Memory B cell (primary cell): ENCODE measurements around the gene ACAP3.

Experiments
- ATAC-seq: fragments of 150-1000 bp; cut with Tn5 transposase; 2 replicates; pipeline ENCODE4 v1.10.0; 2021; ENCODE audit warnings: low read depth, mild to moderate bottlenecking, moderate library complexity
- DNase-seq, 2 donors: peaks; one replicate each; pipeline ENCODE4 v3.0.0; 2022; ENCODE audit warnings: low spot score in 2 of 2
- H3K27ac Mint-ChIP-seq: one replicate; pipeline ENCODE4 v1.8.0; 2022; ENCODE audit warnings: mild to moderate bottlenecking, moderate library complexity, mixed read lengths
- H3K27me3 Mint-ChIP-seq: one replicate; pipeline ENCODE4 v1.8.0; 2022; ENCODE audit warnings: mixed read lengths
- H3K36me3 Mint-ChIP-seq: one replicate; pipeline ENCODE4 v1.8.0; 2022; ENCODE audit warnings: mild to moderate bottlenecking, mixed read lengths
- H3K4me1 Mint-ChIP-seq: one replicate; pipeline ENCODE4 v1.8.0; 2022; ENCODE audit warnings: mixed read lengths
- H3K4me3 Mint-ChIP-seq: one replicate; pipeline ENCODE4 v1.8.0; 2022; ENCODE audit warnings: mild to moderate bottlenecking, moderate library complexity, mixed read lengths
- H3K9me3 Mint-ChIP-seq: one replicate; pipeline ENCODE4 v1.8.0; 2022; ENCODE audit warnings: mixed read lengths

ACAP3 gene

GRCh38 chr1:1245178-1245816 is 62.4 kb downstream of the ACAP3 start:
- no peak overlapping the region for H3K4me3 Mint-ChIP-seq
- H3K27me3 Mint-ChIP-seq: peaks cover 4% of the 10 kb centered on the region
- H3K4me1 Mint-ChIP-seq: peaks cover 5% of the 10 kb centered on the region
- no peak for DNase-seq
- no peaks in the 10 kb centered on the region for H3K9me3 Mint-ChIP-seq
- ATAC-seq: no peak
- H3K27ac Mint-ChIP-seq: no peak overlapping the region
- no peaks in the 10 kb centered on the region for H3K36me3 Mint-ChIP-seq

GRCh38 chr1:1244192-1244811 is 63.4 kb downstream of the ACAP3 start:
- Mint-ChIP-seq H3K36me3 (no peaks in the 10 kb centered on the region), H3K27me3 (peaks cover 8% of the 10 kb centered on the region), H3K4me3 (no peak overlapping the region), H3K27ac (no peak overlapping the region), H3K4me1 (no peaks in the 10 kb centered on the region), H3K9me3 (no peaks in the 10 kb centered on the region)
- ATAC-seq (no peak), DNase-seq (no peak)

- Mint-ChIP-seq H3K4me1 (no peaks in the 10 kb centered on the region), H3K27ac (no peak overlapping the region), H3K36me3 (no peaks in the 10 kb centered on the region), H3K27me3 (peaks cover 8% of the 10 kb centered on the region), H3K4me3 (no peak overlapping the region), H3K9me3 (no peaks in the 10 kb centered on the region)
- DNase-seq (no peak), ATAC-seq (no peak)
These were observed 63.9 kb downstream of the ACAP3 start for GRCh38 chr1:1243807-1244191.

GRCh38 chr1:1243266-1243660 is 64.5 kb downstream of the ACAP3 start:
- no peaks in the 10 kb centered on the region for H3K36me3 Mint-ChIP-seq
- peaks cover 8% of the 10 kb centered on the region for H3K27me3 Mint-ChIP-seq
- H3K27ac Mint-ChIP-seq: no peak overlapping the region
- no peaks in the 10 kb centered on the region for H3K9me3 Mint-ChIP-seq
- no peak for ATAC-seq
- no peak overlapping the region for H3K4me3 Mint-ChIP-seq
- no peaks in the 10 kb centered on the region for H3K4me1 Mint-ChIP-seq
- DNase-seq: no peak

- ATAC-seq: no peak
- H3K9me3 Mint-ChIP-seq: no peaks in the 10 kb centered on the region
These were observed 65.1 kb downstream of the ACAP3 start for GRCh38 chr1:1242461-1243265.

More at GRCh38 chr1:1242461-1243265, 65.1 kb downstream of the ACAP3 start:
- Mint-ChIP-seq H3K36me3 (no peaks in the 10 kb centered on the region), H3K27ac (no peak overlapping the region), H3K27me3 (peaks cover 10% of the 10 kb centered on the region), H3K4me1 (no peaks in the 10 kb centered on the region), H3K4me3 (no peak overlapping the region)
- no peak for DNase-seq
